ENCODE data around the gene ACOXL.

ACOXL gene

GRCh38 chr2:110834134-110834827, 101.9 kb downstream of the ACOXL start:
- Histone ChIP-seq H3K36me3 (ENCODE audit: insufficient read depth, low read length) (no peaks in the 10 kb centered on the region), H3K27ac (ENCODE audit: low read depth, low read length) (peak overlapping the region; percentile 46; the same call in 1 of the 2 replicates), H3K27me3 (ENCODE audit: insufficient read depth, low read length) (no peaks in the 10 kb centered on the region), H3K9ac (ENCODE audit: low read depth, low read length) (no peak overlapping the region), H3K4me1 (ENCODE audit: insufficient read depth, low read length) (peaks cover 58% of the 10 kb centered on the region), H3K9me3 (ENCODE audit: insufficient read depth, low read depth, low read length) (no peaks in the 10 kb centered on the region), H3K4me3 (ENCODE audit: low read length) (0 out of 2 replicates have a peak overlapping the region, but pooled peaks have one; percentile 1)
- WGBS, result 18% methylated on average over 6 of the region's 7 CpGs

GRCh38 chr2:110836671-110837070, 104.3 kb downstream of the ACOXL start:
- peaks cover 61% of the 10 kb centered on the region for H3K4me1 ChIP-seq (ENCODE audit: insufficient read depth, low read length)
- no peak overlapping the region for H3K9ac ChIP-seq (ENCODE audit: low read depth, low read length)
- H3K27me3 ChIP-seq (ENCODE audit: insufficient read depth, low read length), result no peaks in the 10 kb centered on the region
- peak overlapping the region; percentile 40; the same call in 1 of the 2 replicates for H3K27ac ChIP-seq (ENCODE audit: low read depth, low read length)
- no peak overlapping the region for H3K4me3 ChIP-seq (ENCODE audit: low read length)
- no peaks in the 10 kb centered on the region for H3K36me3 ChIP-seq (ENCODE audit: insufficient read depth, low read length)
- 72% methylated on average over 6 of the region's 8 CpGs for WGBS
- no peaks in the 10 kb centered on the region for H3K9me3 ChIP-seq (ENCODE audit: insufficient read depth, low read depth, low read length)

- no peaks in the 10 kb centered on the region for H3K9me3 ChIP-seq (ENCODE audit: insufficient read depth, low read depth, low read length)
- WGBS, result 66% methylated on average over 13 of the region's 13 CpGs
- H3K27ac ChIP-seq (ENCODE audit: low read depth, low read length), result peak overlapping the region; percentile 36; the same call in 1 of the 2 replicates
- H3K9ac ChIP-seq (ENCODE audit: low read depth, low read length), result no peak overlapping the region
- H3K27me3 ChIP-seq (ENCODE audit: insufficient read depth, low read length), result no peaks in the 10 kb centered on the region
- no peak overlapping the region for H3K4me3 ChIP-seq (ENCODE audit: low read length)
- no peaks in the 10 kb centered on the region for H3K36me3 ChIP-seq (ENCODE audit: insufficient read depth, low read length)
- peaks cover 61% of the 10 kb centered on the region for H3K4me1 ChIP-seq (ENCODE audit: insufficient read depth, low read length)
These were observed 105.4 kb downstream of the ACOXL start for GRCh38 chr2:110837446-110838409.

GRCh38 chr2:110838657-110839384, 106.4 kb downstream of the ACOXL start:
- WGBS, result 71% methylated on average over 5 of the region's 5 CpGs
- H3K27ac ChIP-seq (ENCODE audit: low read depth, low read length), result no peak overlapping the region; the same call in 1 of the 2 replicates
- no peaks in the 10 kb centered on the region for H3K36me3 ChIP-seq (ENCODE audit: insufficient read depth, low read length)
- no peak overlapping the region for H3K9ac ChIP-seq (ENCODE audit: low read depth, low read length)
- H3K4me3 ChIP-seq (ENCODE audit: low read length), result no peak overlapping the region
- no peaks in the 10 kb centered on the region for H3K27me3 ChIP-seq (ENCODE audit: insufficient read depth, low read length)
- no peaks in the 10 kb centered on the region for H3K9me3 ChIP-seq (ENCODE audit: insufficient read depth, low read depth, low read length)
- H3K4me1 ChIP-seq (ENCODE audit: insufficient read depth, low read length), result peaks cover 57% of the 10 kb centered on the region

- no peaks in the 10 kb centered on the region for H3K27me3 ChIP-seq (ENCODE audit: insufficient read depth, low read length)
- no peak overlapping the region for H3K27ac ChIP-seq (ENCODE audit: low read depth, low read length)
- peaks cover 40% of the 10 kb centered on the region for H3K4me1 ChIP-seq (ENCODE audit: insufficient read depth, low read length)
- no peaks in the 10 kb centered on the region for H3K36me3 ChIP-seq (ENCODE audit: insufficient read depth, low read length)
- H3K9ac ChIP-seq (ENCODE audit: low read depth, low read length), result no peak overlapping the region
- 68% methylated on average over 2 of the region's 2 CpGs for WGBS
- no peaks in the 10 kb centered on the region for H3K9me3 ChIP-seq (ENCODE audit: insufficient read depth, low read depth, low read length)
- no peak overlapping the region for H3K4me3 ChIP-seq (ENCODE audit: low read length)
These were observed 108.1 kb downstream of the ACOXL start for GRCh38 chr2:110840508-110840907.

GRCh38 chr2:110842048-110842447, 109.7 kb downstream of the ACOXL start:
- Histone ChIP-seq H3K4me1 (ENCODE audit: insufficient read depth, low read length) (peaks cover 30% of the 10 kb centered on the region), H3K9me3 (ENCODE audit: insufficient read depth, low read depth, low read length) (no peaks in the 10 kb centered on the region), H3K27me3 (ENCODE audit: insufficient read depth, low read length) (no peaks in the 10 kb centered on the region), H3K9ac (ENCODE audit: low read depth, low read length) (no peak overlapping the region), H3K4me3 (ENCODE audit: low read length) (no peak overlapping the region), H3K36me3 (ENCODE audit: insufficient read depth, low read length) (no peaks in the 10 kb centered on the region), H3K27ac (ENCODE audit: low read depth, low read length) (no peak overlapping the region)
- 82% methylated on average over 3 of the region's 3 CpGs for WGBS

- no peaks in the 10 kb centered on the region for H3K36me3 ChIP-seq (ENCODE audit: insufficient read depth, low read length)
- H3K27me3 ChIP-seq (ENCODE audit: insufficient read depth, low read length), result no peaks in the 10 kb centered on the region
- H3K4me1 ChIP-seq (ENCODE audit: insufficient read depth, low read length), result peaks cover 20% of the 10 kb centered on the region
- H3K4me3 ChIP-seq (ENCODE audit: low read length), result no peak overlapping the region
- no peak overlapping the region for H3K9ac ChIP-seq (ENCODE audit: low read depth, low read length)
- no peaks in the 10 kb centered on the region for H3K9me3 ChIP-seq (ENCODE audit: insufficient read depth, low read depth, low read length)
- no peak overlapping the region for H3K27ac ChIP-seq (ENCODE audit: low read depth, low read length)
- WGBS, result 33% methylated on average over 1 of the region's 2 CpGs
These were observed 111.1 kb downstream of the ACOXL start for GRCh38 chr2:110843496-110843895.

- no peak overlapping the region for H3K9ac ChIP-seq (ENCODE audit: low read depth, low read length)
- no peaks in the 10 kb centered on the region for H3K27me3 ChIP-seq (ENCODE audit: insufficient read depth, low read length)
- 88% methylated on average over 8 of the region's 8 CpGs for WGBS
- H3K36me3 ChIP-seq (ENCODE audit: insufficient read depth, low read length), result no peaks in the 10 kb centered on the region
- no peaks in the 10 kb centered on the region for H3K9me3 ChIP-seq (ENCODE audit: insufficient read depth, low read depth, low read length)
- H3K27ac ChIP-seq (ENCODE audit: low read depth, low read length), result no peak overlapping the region
- H3K4me1 ChIP-seq (ENCODE audit: insufficient read depth, low read length), result peaks cover 15% of the 10 kb centered on the region
- H3K4me3 ChIP-seq (ENCODE audit: low read length), result no peak overlapping the region
These were observed 111.7 kb downstream of the ACOXL start for GRCh38 chr2:110843959-110844510.

GRCh38 chr2:110847651-110848050, 115.3 kb downstream of the ACOXL start:
- H3K27ac ChIP-seq (ENCODE audit: low read depth, low read length), result no peak overlapping the region
- WGBS, result 92% methylated on average over 9 of the region's 9 CpGs
- no peaks in the 10 kb centered on the region for H3K9me3 ChIP-seq (ENCODE audit: insufficient read depth, low read depth, low read length)
- no peak overlapping the region for H3K9ac ChIP-seq (ENCODE audit: low read depth, low read length)
- no peaks in the 10 kb centered on the region for H3K36me3 ChIP-seq (ENCODE audit: insufficient read depth, low read length)
- peaks cover 9% of the 10 kb centered on the region for H3K4me1 ChIP-seq (ENCODE audit: insufficient read depth, low read length)
- H3K27me3 ChIP-seq (ENCODE audit: insufficient read depth, low read length), result no peaks in the 10 kb centered on the region
- no peak overlapping the region for H3K4me3 ChIP-seq (ENCODE audit: low read length)

- no peak overlapping the region for H3K9ac ChIP-seq (ENCODE audit: low read depth, low read length)
- no peak overlapping the region for H3K4me3 ChIP-seq (ENCODE audit: low read length)
- no peaks in the 10 kb centered on the region for H3K27me3 ChIP-seq (ENCODE audit: insufficient read depth, low read length)
- no peak overlapping the region for H3K27ac ChIP-seq (ENCODE audit: low read depth, low read length)
- WGBS, result 99% methylated on average over 2 of the region's 2 CpGs
- peaks cover 9% of the 10 kb centered on the region for H3K4me1 ChIP-seq (ENCODE audit: insufficient read depth, low read length)
- H3K36me3 ChIP-seq (ENCODE audit: insufficient read depth, low read length), result no peaks in the 10 kb centered on the region
- no peaks in the 10 kb centered on the region for H3K9me3 ChIP-seq (ENCODE audit: insufficient read depth, low read depth, low read length)
These were observed 115.7 kb downstream of the ACOXL start for GRCh38 chr2:110848071-110848470.
